Endothelial cell (in vitro differentiated cells): ENCODE data around the gene HIKESHI. TPM values are rescaled to one million over a fixed set of nuclear protein-coding genes. Genes with fewer than 3 reads are reported as not detected.

Experiments used
- DNase-seq: peaks from one replicate; pipeline ENCODE4 v3.0.0; 2021; ENCODE audit warnings: low spot score
- H3K27ac Mint-ChIP-seq: one replicate; pipeline ENCODE4 v1.8.0; 2021; ENCODE audit warnings: mixed read lengths, inconsistent platforms; ENCODE audit not compliant: unreplicated experiment
- H3K27me3 Mint-ChIP-seq: one replicate; pipeline ENCODE4 v1.8.0; 2021; ENCODE audit warnings: mild to moderate bottlenecking, moderate library complexity, mixed read lengths, inconsistent platforms; ENCODE audit not compliant: unreplicated experiment
- H3K36me3 Mint-ChIP-seq: one replicate; pipeline ENCODE4 v1.8.0; 2021; ENCODE audit warnings: mild to moderate bottlenecking, low read depth, mixed read lengths, inconsistent platforms; ENCODE audit not compliant: unreplicated experiment
- H3K4me1 Mint-ChIP-seq: one replicate; pipeline ENCODE4 v1.8.0; 2021; ENCODE audit warnings: mild to moderate bottlenecking, mixed read lengths, inconsistent platforms; ENCODE audit not compliant: unreplicated experiment
- H3K4me3 Mint-ChIP-seq: one replicate; pipeline ENCODE4 v1.8.0; 2021; ENCODE audit warnings: mild to moderate bottlenecking, mixed read lengths, inconsistent platforms; ENCODE audit not compliant: unreplicated experiment
- H3K9me3 Mint-ChIP-seq: one replicate; pipeline ENCODE4 v1.8.0; 2021; ENCODE audit warnings: mixed read lengths, inconsistent platforms; ENCODE audit not compliant: unreplicated experiment
- total RNA-seq: library from RNA; stranded (reverse); fragmentation: NEBNext Ultra II Directional; extraction: Animal tissue kit (Norgen Biotek cat#: 25700); gene quantifications from one replicate; pipeline ENCODE4 v1.2.1, GENCODE V29; 2021; ENCODE audit not compliant: unreplicated experiment
- TF ChIP-seq, protein P1 (sequence below): fragments of 200-600 bp; sonication (generic); IDR thresholded peaks from one replicate; pipeline ENCODE4 v1.5.0; 2021; ENCODE audit warnings: antibody characterized with exemption; ENCODE audit not compliant: unreplicated experiment

HIKESHI gene
- total RNA-seq, 1 donor from 2014 or later: 36.7 TPM

DNA sequence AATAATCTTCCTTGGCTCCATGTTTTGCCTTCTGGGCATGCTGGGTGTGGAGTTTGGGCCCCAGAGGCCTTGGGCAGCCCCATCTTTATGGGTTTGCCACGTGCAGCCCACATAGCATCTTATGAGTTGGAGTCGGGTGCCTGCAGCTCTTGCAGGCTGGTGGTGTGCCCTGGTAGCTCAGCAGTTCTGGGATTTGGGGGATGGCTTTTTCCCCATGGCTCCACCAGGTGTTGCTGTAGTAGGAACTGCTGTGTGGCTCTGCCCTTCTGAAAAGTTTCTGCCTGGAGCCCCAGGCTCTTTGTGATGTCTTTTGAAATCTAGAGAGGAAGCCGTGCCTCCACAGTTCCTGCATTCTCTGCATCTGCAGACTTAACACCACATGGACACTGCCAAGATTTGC, 40.7 kb upstream of the HIKESHI start:
- TF ChIP-seq, protein P1, sequence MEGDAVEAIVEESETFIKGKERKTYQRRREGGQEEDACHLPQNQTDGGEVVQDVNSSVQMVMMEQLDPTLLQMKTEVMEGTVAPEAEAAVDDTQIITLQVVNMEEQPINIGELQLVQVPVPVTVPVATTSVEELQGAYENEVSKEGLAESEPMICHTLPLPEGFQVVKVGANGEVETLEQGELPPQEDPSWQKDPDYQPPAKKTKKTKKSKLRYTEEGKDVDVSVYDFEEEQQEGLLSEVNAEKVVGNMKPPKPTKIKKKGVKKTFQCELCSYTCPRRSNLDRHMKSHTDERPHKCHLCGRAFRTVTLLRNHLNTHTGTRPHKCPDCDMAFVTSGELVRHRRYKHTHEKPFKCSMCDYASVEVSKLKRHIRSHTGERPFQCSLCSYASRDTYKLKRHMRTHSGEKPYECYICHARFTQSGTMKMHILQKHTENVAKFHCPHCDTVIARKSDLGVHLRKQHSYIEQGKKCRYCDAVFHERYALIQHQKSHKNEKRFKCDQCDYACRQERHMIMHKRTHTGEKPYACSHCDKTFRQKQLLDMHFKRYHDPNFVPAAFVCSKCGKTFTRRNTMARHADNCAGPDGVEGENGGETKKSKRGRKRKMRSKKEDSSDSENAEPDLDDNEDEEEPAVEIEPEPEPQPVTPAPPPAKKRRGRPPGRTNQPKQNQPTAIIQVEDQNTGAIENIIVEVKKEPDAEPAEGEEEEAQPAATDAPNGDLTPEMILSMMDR: no peak
- DNase-seq: no peak
- no peaks in the 10 kb centered on the region for H3K9me3 Mint-ChIP-seq
- H3K27ac Mint-ChIP-seq: no peak overlapping the region
- H3K36me3 Mint-ChIP-seq: peaks cover 10% of the 10 kb centered on the region
- H3K27me3 Mint-ChIP-seq: peaks cover 1% of the 10 kb centered on the region
- no peaks in the 10 kb centered on the region for H3K4me1 Mint-ChIP-seq
- H3K4me3 Mint-ChIP-seq: no peak overlapping the region

DNA sequence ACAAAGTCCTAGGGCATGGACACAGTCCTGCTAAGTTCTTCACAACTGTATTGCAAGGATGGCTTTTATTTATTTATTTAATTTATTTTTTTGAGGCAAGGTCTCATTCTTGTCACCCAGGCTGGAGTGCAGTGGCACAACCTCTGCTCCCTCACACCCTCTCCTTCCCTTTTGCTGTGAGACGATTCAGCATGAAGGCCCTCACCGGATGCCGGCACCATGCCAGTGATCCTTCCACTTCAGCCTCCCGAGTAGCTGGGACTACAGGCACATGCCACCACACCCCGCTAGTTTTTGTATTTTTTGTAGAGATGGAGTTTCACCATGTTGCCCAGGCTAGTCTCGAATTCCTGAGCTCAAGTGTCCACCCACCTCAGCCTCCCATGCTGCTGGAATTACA, 39.7 kb upstream of the HIKESHI start:
- Mint-ChIP-seq H3K4me3 (no peak overlapping the region), H3K9me3 (no peaks in the 10 kb centered on the region), H3K27ac (no peak overlapping the region), H3K4me1 (no peaks in the 10 kb centered on the region), H3K27me3 (peaks cover 1% of the 10 kb centered on the region), H3K36me3 (peaks cover 10% of the 10 kb centered on the region)
- TF ChIP-seq, protein P1: no peak
- no peak for DNase-seq

- TF ChIP-seq, protein P1: no peak
- DNase-seq: no peak
- Mint-ChIP-seq H3K4me1 (no peaks in the 10 kb centered on the region), H3K9me3 (no peaks in the 10 kb centered on the region), H3K27ac (no peak overlapping the region), H3K4me3 (no peak overlapping the region), H3K27me3 (peaks cover 1% of the 10 kb centered on the region), H3K36me3 (peaks cover 13% of the 10 kb centered on the region)
Observed at GRCh38 chr11:86264649-86265048, 37.4 kb upstream of the HIKESHI start.

DNA sequence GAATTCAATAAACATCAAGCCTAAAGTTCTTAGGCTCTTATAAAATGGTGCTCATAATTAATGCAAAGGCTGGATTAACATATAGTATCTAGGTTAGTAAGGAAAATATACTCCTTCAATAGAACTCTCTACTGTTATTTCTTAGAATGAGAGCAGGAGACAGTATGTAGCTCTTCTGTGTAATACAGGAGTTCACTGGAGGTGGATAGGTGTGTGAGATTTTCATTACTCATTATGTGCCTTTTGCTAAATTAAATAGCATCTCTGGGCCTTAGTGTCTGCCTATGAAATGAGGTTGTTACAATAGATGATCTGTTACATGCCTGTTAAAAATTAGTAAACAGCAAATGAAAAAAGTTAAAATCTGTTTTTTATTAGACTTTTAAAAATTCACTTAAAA, 36.8 kb upstream of the HIKESHI start:
- Mint-ChIP-seq H3K4me1 (no peaks in the 10 kb centered on the region), H3K36me3 (peaks cover 13% of the 10 kb centered on the region), H3K27me3 (peaks cover 1% of the 10 kb centered on the region), H3K27ac (no peak overlapping the region), H3K9me3 (no peaks in the 10 kb centered on the region), H3K4me3 (no peak overlapping the region)
- TF ChIP-seq, protein P1: no peak
- no peak for DNase-seq

- DNase-seq: no peak
- TF ChIP-seq, protein P1: no peak
- Mint-ChIP-seq H3K36me3 (peaks cover 5% of the 10 kb centered on the region), H3K27ac (no peak overlapping the region), H3K4me3 (no peak overlapping the region), H3K4me1 (peaks cover 3% of the 10 kb centered on the region), H3K9me3 (no peaks in the 10 kb centered on the region), H3K27me3 (no peaks in the 10 kb centered on the region)
Observed at GRCh38 chr11:86269645-86270044, 32.4 kb upstream of the HIKESHI start.
